H9 (cell line): ENCODE measurements around the gene WDR48. TPM values are rescaled to one million over a fixed set of nuclear protein-coding genes. Genes with fewer than 3 reads are reported as not detected.

Experiments
- DNase-seq: peaks from one replicate; pipeline ENCODE4 v3.0.0-alpha.2; 2017
- H2AFZ ChIP-seq: one replicate; pipeline ENCODE4 v1.6.1; 2013; ENCODE audit warnings: mild to moderate bottlenecking, low read length, control low read depth, moderate library complexity
- H2AK5ac ChIP-seq: 2 replicates; pipeline ENCODE4 v1.6.1; 2013; ENCODE audit warnings: low read length, control low read depth, mixed read lengths; ENCODE audit not compliant: insufficient read length
- H2BK120ac ChIP-seq: one replicate; pipeline ENCODE4 v1.6.1; 2013; ENCODE audit warnings: low read depth, mild to moderate bottlenecking, low read length, control low read depth, inconsistent platforms; ENCODE audit not compliant: poor library complexity, severe bottlenecking
- H2BK12ac ChIP-seq: 2 replicates; pipeline ENCODE4 v1.6.1; 2013; ENCODE audit warnings: low read length, control low read depth, mixed read lengths, low read depth; ENCODE audit not compliant: insufficient read length
- H2BK15ac ChIP-seq: 2 replicates; pipeline ENCODE4 v1.6.1; 2013; ENCODE audit warnings: low read depth, low read length, control low read depth
- H2BK20ac ChIP-seq: one replicate; pipeline ENCODE4 v1.6.1; 2013; ENCODE audit warnings: low read depth, mild to moderate bottlenecking, low read length, control low read depth, inconsistent platforms; ENCODE audit not compliant: poor library complexity, severe bottlenecking
- H2BK5ac ChIP-seq: 2 replicates; pipeline ENCODE4 v1.6.1; 2013; ENCODE audit warnings: low read length, control low read depth, mixed read lengths; ENCODE audit not compliant: insufficient read length
- H3K14ac ChIP-seq: 2 replicates; pipeline ENCODE4 v1.6.1; 2013; ENCODE audit warnings: low read length, control low read depth; ENCODE audit not compliant: insufficient read depth
- H3K18ac ChIP-seq: 2 replicates; pipeline ENCODE4 v1.6.1; 2013; ENCODE audit warnings: low read depth, mild to moderate bottlenecking, mixed read lengths, low read length, control low read depth; ENCODE audit not compliant: insufficient read length
- H3K23ac ChIP-seq: 2 replicates; pipeline ENCODE4 v1.6.1; 2013; ENCODE audit warnings: low read length, control low read depth, mixed read lengths, low read depth; ENCODE audit not compliant: insufficient read length
- H3K23me2 ChIP-seq: 2 replicates; pipeline ENCODE4 v1.6.1; 2013; ENCODE audit warnings: low read depth, mild to moderate bottlenecking, mixed read lengths, low read length, control low read depth; ENCODE audit not compliant: insufficient read length, poor library complexity, severe bottlenecking
- H3K27ac ChIP-seq: 2 replicates; pipeline ENCODE4 v1.5.1; 2013; ENCODE audit warnings: low read length, control low read depth, mixed read lengths, low read depth; ENCODE audit not compliant: insufficient read length
- H3K27me3 ChIP-seq: 2 replicates; pipeline ENCODE4 v1.6.1; 2013; ENCODE audit warnings: low read length, control low read depth, inconsistent platforms; ENCODE audit not compliant: insufficient read depth
- H3K4ac ChIP-seq: 2 replicates; pipeline ENCODE4 v1.6.1; 2013; ENCODE audit warnings: low read depth, mild to moderate bottlenecking, control low read depth, inconsistent platforms, low read length, moderate library complexity
- H3K4me1 ChIP-seq: 2 replicates; pipeline ENCODE4 v1.6.1; 2013; ENCODE audit warnings: low read length, control low read depth, inconsistent platforms; ENCODE audit not compliant: insufficient read depth
- H3K4me2 ChIP-seq: 2 replicates; pipeline ENCODE4 v1.6.1; 2013; ENCODE audit warnings: low read length, control low read depth, mixed read lengths; ENCODE audit not compliant: insufficient read length, insufficient read depth
- H3K56ac ChIP-seq: 2 replicates; pipeline ENCODE4 v1.6.1; 2013; ENCODE audit warnings: low read depth, mild to moderate bottlenecking, mixed read lengths, low read length, control low read depth; ENCODE audit not compliant: insufficient read length
- H3K79me1 ChIP-seq: 2 replicates; pipeline ENCODE4 v1.6.1; 2013; ENCODE audit warnings: low read depth, mild to moderate bottlenecking, moderate library complexity, low read length, control low read depth, inconsistent platforms; ENCODE audit not compliant: insufficient read depth, poor library complexity, severe bottlenecking
- H3K79me2 ChIP-seq: 2 replicates; pipeline ENCODE4 v1.6.1; 2013; ENCODE audit warnings: low read length, control low read depth, inconsistent platforms; ENCODE audit not compliant: insufficient read depth
- H3K9ac ChIP-seq: 2 replicates; pipeline ENCODE4 v1.6.1; 2013; ENCODE audit warnings: low read length, control low read depth, mixed read lengths; ENCODE audit not compliant: insufficient read length; ENCODE audit errors: extremely low read depth
- H3K9me3 ChIP-seq: one replicate; pipeline ENCODE4 v1.6.1; 2013; ENCODE audit warnings: low read depth, low read length, inconsistent platforms; ENCODE audit not compliant: control insufficient read depth
- H3T11ph ChIP-seq: one replicate; pipeline ENCODE4 v1.6.1; 2013; ENCODE audit warnings: mild to moderate bottlenecking, low read length, control low read depth, inconsistent platforms
- H4K20me1 ChIP-seq: one replicate; pipeline ENCODE4 v1.6.1; 2013; ENCODE audit not compliant: control insufficient read depth, insufficient read length, insufficient read depth
- H4K5ac ChIP-seq: 2 replicates; pipeline ENCODE4 v1.6.1; 2013; ENCODE audit warnings: low read depth, mild to moderate bottlenecking, mixed read lengths, low read length, control low read depth; ENCODE audit not compliant: insufficient read length
- H4K8ac ChIP-seq: replicated peaks from 2 replicates; pipeline ENCODE4 v1.6.1; 2013; ENCODE audit warnings: low read length, control low read depth, mixed read lengths, low read depth; ENCODE audit not compliant: insufficient read length
- H4K91ac ChIP-seq: 2 replicates; pipeline ENCODE4 v1.6.1; 2013; ENCODE audit warnings: low read depth, mild to moderate bottlenecking, moderate library complexity, mixed read lengths, low read length, control low read depth; ENCODE audit not compliant: insufficient read length
- H3K27ac Mint-ChIP-seq, 3 experiments: 2 replicates in 2 of 3; 3 replicates in 1 of 3; pipeline ENCODE4 v1.8.0; 2020 to 2021; ENCODE audit warnings: mixed read lengths in 3 of 3, mild to moderate bottlenecking in 1 of 3, moderate library complexity in 1 of 3
- H3K27me3 Mint-ChIP-seq: 2 replicates; pipeline ENCODE4 v1.8.0; 2021; ENCODE audit warnings: low read depth, mild to moderate bottlenecking, moderate library complexity, mixed read lengths
- H3K36me3 Mint-ChIP-seq, 3 experiments: 2 replicates in 2 of 3; 3 replicates in 1 of 3; pipeline ENCODE4 v1.8.0; 2020 to 2021; ENCODE audit warnings: low read depth in 3 of 3, mixed read lengths in 3 of 3; ENCODE audit not compliant: insufficient read depth in 1 of 3
- H3K4me1 Mint-ChIP-seq, 2 experiments: 2 replicates each; pipeline ENCODE4 v1.8.0; 2020; ENCODE audit warnings: mixed read lengths in 2 of 2
- H3K4me3 Mint-ChIP-seq, 2 experiments: 2 replicates in 1 of 2; 3 replicates in 1 of 2; pipeline ENCODE4 v1.8.0; 2020 to 2021; ENCODE audit warnings: mild to moderate bottlenecking in 2 of 2, mixed read lengths in 2 of 2, moderate library complexity in 1 of 2
- H3K9me3 Mint-ChIP-seq, 2 experiments: 2 replicates in 1 of 2; 3 replicates in 1 of 2; pipeline ENCODE4 v1.8.0; 2020; ENCODE audit warnings: mild to moderate bottlenecking in 2 of 2, mixed read lengths in 2 of 2, moderate library complexity in 1 of 2
- CTCF ChIP-seq: fragments of 200-600 bp; sonication (generic); conservative IDR thresholded peaks from 3 replicates; pipeline ENCODE4 v1.8.0; 2021; ENCODE audit warnings: antibody characterized with exemption, mild to moderate bottlenecking
- WGBS: extraction: QIAGEN DNeasy Blood & Tissue Kit; methylation state at CpG from one replicate; pipeline ENCODE4 v1.1.7; 2013; ENCODE audit warnings: missing lambda C conversion rate, low lambda C conversion rate, mixed read lengths; ENCODE audit not compliant: insufficient read length; ENCODE audit errors: extremely low coverage; 5-methylcytosine and 5-hydroxymethylcytosine counted together
- total RNA-seq: library from RNA; stranded (reverse); gene quantifications from 2 replicates; pipeline ENCODE4 v1.2.1, GENCODE V29; 2021

Gene WDR48
- total RNA-seq, 1 experiment from 2014 or later, result 52.7 TPM

- H3K27me3 Mint-ChIP-seq, result peaks cover 5% of the 10 kb centered on the region; the same call in 1 of the 2 replicates
- Histone ChIP-seq H4K5ac (no peak overlapping the region), H2BK120ac (no peak overlapping the region), H2BK12ac (no peak overlapping the region), H3K23me2 (no peaks in the 10 kb centered on the region), H2BK15ac (no peak overlapping the region), H3K27me3 (no peaks in the 10 kb centered on the region), H2BK5ac (no peak overlapping the region), H3K4me1 (no peaks in the 10 kb centered on the region), H2AK5ac (no peak overlapping the region), H3K79me1 (no peaks in the 10 kb centered on the region), H3K18ac (no peak overlapping the region), H3K9ac (no peak overlapping the region), H4K91ac (no peak overlapping the region), H3K79me2 (peaks cover 8% of the 10 kb centered on the region; the same call in 1 of the 2 replicates), H2BK20ac (no peak overlapping the region), H3T11ph (no peak overlapping the region), H3K4me2 (no peak overlapping the region), H3K9me3 (no peaks in the 10 kb centered on the region), H4K8ac (no peak overlapping the region), H3K14ac (no peak overlapping the region), H3K23ac (no peak overlapping the region), H4K20me1 (no peaks in the 10 kb centered on the region), H3K4ac (no peak overlapping the region), H3K56ac (no peak overlapping the region), H3K27ac (no peak overlapping the region), H2AFZ (no peak overlapping the region)
- H3K36me3 Mint-ChIP-seq, result peaks cover 0 to 2% (median 0%) of the 10 kb centered on the region in 3 experiments; a peak in 2 of 7 replicates
- no peak for TF ChIP-seq CTCF
- H3K4me3 Mint-ChIP-seq, result no peak overlapping the region
- DNase-seq, result no peak
- no CpG with 5 or more reads among the region's 2 CpGs for WGBS
- H3K27ac Mint-ChIP-seq, result no peak overlapping the region
- no peaks in the 10 kb centered on the region for H3K9me3 Mint-ChIP-seq
- H3K4me1 Mint-ChIP-seq, result peaks cover 13 to 17% of the 10 kb centered on the region in 2 experiments
Observed at GRCh38 chr3:39053696-39054095, 1.9 kb downstream of the WDR48 start.
